ENCODE results near the gene EID3.

EID3 gene

DNA sequence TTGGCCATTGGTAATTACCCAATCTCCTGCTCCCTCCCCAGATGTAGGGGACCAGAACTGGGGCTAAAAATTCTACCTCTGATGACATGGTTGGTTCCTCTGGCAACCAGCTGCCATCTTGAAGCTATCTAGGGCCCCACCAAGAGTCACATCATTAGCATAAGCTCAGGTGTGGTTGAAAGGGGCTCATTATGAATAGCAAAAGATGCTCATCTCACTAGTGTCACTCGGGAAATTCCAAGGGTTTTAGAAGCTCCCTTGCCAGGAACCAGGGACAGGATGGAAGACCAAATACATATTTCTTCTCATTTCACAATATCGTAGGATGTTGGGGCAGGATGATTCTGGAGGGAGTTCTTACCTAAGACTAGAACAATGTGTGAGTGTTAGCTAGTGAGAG is 38.6 kb downstream of the EID3 start:
- no peak for DNase-seq

DNA sequence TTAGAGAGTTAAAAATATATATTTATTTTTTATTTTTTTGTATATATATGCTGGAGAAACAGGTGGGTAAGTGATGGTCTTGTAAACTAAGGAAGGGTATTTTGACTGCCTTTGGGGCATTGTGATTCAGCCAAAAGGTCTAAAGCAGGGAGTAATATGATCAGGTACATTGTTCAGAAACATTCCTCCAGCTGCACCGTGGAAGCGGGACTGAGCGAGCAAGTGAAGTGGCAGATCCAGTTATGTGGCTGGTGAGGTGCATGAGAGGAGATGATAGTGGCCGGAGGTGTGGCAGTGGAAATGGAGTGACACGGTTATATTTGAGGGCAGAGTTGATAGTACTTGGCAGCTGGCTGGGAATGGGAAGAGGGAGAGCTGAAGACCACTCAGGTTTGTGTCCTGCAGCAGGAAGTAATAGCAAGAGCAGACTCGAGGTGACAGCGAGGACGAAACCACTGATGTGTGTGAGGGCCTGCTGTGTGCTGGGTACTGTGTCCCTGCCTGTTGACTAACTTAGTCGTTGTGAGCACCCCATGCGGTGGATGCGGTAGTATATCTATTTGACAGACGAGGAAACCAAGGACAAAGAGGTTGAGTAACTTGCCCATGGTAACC is 39.2 kb downstream of the EID3 start:
- DNase-seq, result no peak

DNA sequence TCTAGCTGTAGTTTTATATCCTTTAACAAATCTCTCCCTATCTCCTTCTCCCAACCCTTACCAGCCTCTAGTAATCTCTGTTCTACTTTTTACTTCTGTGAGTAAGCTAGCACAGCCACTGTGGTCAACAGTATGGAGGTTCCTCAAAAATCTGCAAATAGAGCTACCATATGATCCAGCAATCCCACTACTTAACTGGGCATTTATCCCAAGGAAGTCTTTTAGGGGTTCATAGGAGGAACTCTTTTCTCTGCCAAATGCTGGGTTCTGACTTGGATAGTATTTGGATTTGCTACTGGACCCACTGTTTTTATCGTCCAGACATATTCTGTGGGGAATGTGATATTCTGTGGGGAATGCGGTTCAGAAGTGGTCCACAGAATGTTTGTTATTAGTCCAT is 41.1 kb downstream of the EID3 start:
- no peak for DNase-seq

DNA sequence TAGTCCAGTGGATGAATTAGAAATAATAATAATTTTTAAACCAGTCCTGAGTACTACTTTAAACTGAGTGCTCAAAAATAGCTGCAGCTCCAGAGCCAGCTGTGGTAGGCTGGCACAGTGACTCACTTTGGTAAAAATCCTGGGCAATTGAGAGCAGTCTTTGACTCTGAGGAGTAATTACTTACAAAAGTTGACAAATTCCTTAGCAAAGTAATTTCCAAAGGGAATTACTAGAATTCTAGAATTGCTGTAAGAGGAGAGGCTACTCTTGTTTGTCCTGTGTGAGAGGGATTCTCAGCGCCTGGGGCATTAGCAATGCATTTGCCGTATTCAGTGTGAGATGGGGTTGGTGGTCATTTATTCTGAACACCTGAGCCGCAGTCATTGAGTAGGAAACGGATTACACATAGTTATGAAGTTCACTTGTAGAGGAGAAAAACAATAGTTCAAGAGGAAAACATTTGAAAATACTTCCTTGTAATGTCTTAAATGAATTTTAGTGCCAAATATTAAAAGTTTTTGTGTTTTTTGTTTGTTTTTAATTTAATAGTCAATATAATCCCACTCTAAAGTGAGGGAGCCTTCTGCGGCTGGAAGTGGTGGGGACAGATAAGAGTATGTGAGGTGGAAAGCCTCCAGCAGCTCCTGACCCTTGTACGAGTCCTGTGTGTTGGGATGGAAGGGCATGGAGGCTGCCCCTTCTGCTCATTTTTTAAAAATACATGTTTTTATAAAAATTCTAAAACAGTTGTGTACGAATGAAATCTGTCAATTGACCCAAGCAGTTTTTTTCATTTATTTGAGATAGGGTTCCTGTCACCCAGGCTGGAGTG is 41.9 kb downstream of the EID3 start:
- DNase-seq, result no peak

DNA sequence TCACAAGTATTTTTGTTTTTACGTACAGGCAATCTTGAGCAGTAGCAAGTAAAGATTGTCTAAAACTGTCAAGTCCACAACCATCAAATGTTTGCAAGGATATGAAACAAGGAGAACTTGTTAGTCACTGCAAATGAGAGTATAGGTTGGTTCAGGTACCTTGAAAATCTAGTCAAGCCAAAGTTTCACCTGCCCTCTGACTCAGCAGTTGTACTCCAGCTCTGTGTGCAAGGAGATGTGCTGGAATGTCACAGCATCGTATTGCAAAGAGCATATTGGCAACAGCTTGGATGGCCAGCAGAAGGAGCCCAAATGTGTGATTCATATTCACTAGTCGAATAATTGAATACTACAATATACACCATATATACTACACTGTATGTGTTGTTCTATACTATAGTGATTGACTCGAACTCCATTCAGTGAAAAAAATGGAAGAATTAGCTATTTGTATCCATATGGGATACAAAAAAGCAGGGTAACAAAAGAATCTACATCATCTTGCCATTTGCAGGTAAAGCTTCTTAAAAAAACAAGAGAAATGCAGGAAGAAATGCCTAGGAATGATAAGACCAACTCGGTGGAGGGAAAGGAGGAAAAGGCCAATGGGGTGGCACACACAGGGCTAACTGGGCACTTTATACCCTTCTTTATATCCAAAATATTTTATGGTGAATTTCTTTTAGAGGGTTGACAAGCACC is 44.0 kb downstream of the EID3 start:
- no peak for DNase-seq

DNA sequence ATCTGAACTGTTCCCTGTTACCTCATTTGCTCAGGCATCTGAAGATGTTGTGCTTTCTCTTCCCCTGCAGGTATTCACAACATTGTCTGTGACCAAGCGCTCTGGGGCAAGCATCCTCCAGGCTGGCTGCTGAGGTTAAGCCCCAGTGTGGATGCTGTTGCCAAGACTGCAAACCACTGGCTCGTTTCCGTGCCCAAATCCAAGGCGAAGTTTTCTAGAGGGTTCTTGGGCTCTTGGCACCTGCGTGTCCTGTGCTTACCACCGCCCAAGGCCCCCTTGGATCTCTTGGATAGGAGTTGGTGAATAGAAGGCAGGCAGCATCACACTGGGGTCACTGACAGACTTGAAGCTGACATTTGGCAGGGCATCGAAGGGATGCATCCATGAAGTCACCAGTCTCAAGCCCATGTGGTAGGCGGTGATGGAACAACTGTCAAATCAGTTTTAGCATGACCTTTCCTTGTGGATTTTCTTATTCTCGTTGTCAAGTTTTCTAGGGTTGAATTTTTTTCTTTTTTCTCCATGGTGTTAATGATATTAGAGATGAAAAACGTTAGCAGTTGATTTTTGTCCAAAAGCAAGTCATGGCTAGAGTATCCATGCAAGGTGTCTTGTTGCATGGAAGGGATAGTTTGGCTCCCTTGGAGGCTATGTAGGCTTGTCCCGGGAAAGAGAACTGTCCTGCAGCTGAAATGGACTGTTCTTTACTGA is 44.9 kb downstream of the EID3 start:
- DNase-seq, result no peak

DNA sequence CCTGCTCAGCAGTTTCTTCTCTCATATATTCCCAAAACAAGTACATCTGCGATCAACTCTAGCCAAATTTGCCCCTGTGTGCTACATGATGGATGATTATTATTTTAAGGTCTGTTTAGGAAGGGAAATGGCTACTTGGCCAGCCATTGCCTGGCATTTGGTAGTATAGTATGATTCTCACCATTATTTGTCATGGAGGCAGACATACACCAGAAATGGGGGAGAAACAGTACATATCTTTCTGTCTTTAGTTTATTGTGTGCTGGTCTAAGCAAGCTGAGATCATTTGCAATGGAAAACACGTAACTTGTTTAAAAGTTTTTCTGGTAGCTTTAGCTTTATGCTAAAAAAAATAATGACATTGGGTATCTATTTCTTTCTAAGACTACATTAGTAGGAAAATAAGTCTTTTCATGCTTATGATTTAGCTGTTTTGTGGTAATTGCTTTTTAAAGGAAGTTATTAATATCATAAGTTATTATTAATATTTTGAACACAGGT is 45.5 kb downstream of the EID3 start:
- no peak for DNase-seq

DNA sequence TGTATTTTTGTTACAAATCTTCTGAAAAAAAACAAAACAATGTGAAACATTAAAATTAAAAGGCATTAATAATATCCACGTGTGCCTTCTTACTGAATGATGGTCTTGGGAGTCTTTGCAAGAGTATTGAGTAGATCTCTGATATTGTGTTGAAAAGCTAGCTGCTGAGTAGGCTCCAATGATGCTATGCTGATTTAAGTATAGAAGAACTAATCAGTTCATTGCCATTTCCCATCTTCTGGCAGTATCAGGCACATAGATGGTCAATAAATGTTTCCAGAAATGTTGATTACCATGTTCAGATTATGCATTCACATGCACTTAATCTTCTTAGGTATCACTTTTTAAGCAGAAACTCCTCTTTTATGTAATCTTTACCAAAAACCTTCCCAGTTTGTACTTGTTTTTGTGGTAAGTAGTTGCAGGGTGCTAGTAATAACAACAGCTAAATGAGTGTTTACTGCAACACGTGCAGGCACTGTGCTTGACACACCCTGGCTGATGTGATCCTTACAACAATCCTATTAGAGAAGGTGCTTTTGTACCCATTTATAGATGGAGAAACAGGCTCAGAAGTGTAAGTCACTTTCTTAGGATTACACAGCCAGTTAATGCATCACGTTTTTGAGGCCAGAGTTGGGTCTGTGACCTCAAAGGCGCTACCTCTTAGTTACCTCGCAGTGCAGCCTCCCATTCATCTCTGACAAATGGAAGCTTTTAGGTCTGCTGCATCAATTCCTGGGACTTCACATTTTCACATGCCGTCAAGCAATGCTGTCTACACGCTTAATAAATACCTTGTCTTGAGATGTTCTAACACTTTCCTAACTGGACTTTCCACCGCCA is 46.9 kb downstream of the EID3 start:
- no peak for DNase-seq

DNA sequence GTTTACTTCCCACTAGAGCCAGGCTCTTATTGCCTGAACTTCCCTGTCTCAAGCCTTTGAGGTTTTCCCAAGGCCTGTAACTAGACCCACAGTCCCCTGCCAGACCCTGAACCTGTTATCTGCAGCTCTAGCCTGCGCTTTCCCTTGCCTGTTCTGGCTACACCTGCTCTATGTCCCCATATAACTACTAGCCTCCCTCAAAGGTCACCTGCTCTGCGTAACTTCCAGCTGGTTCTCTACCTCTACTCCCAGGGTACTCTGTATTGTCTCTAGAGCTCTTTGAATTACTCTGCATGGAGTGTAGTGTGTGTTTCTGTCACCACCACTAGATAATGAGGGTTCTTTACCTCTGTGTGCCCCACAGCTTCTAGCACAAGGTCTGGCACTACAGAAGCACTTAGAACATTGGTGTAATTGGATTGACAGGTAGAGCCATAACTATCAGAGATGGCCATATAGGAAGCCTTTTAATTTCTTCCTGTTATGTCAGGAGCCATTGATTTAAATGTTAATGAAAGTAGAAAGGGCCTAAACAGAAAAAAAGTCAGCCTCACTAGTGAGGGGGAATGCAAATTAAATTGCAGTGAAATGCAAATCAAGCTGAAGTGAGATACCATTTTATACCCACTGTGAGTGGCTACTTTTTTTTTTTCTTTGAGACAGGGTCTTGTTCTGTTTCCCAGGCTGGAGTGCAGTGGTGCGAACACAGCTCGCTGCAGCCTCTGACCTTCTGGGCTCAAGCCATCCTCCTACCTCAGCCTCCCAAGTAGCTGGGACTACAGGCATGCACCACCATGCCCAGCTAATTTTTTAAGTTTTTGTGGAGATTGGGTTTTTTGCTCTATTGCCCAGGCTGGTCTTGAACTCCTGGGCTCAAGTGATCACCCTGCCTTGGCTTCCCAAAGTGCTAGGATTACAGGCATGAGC is 47.8 kb downstream of the EID3 start:
- no peak for DNase-seq

DNA sequence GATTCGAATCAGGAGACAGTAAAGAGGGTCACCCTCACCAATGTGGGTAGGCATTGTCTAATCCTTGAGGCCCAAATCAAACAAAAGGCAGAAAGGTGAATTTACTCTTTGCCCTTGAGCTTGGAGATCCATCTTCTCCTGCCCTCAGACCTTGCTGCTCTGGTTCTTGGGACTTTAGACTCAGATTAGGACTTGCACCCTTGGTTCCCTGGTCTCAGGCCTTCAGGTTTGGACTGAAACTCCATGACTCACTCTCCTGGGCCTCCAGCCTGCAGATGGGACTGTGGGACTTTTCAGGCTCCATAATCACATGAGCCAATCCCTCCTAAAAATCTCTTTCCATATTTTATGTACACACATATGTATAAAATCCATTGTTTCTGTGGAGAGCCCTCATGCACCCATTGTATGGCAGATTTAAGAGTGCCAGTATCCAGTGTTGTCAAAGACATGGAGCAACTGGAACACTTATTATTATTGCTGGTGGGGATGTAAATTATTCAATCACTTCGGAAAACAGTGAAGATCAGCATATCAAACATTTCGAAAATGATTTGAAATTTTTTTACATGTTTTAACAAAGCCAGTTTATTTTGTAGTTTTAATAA is 48.7 kb downstream of the EID3 start:
- no peak for DNase-seq

DNA sequence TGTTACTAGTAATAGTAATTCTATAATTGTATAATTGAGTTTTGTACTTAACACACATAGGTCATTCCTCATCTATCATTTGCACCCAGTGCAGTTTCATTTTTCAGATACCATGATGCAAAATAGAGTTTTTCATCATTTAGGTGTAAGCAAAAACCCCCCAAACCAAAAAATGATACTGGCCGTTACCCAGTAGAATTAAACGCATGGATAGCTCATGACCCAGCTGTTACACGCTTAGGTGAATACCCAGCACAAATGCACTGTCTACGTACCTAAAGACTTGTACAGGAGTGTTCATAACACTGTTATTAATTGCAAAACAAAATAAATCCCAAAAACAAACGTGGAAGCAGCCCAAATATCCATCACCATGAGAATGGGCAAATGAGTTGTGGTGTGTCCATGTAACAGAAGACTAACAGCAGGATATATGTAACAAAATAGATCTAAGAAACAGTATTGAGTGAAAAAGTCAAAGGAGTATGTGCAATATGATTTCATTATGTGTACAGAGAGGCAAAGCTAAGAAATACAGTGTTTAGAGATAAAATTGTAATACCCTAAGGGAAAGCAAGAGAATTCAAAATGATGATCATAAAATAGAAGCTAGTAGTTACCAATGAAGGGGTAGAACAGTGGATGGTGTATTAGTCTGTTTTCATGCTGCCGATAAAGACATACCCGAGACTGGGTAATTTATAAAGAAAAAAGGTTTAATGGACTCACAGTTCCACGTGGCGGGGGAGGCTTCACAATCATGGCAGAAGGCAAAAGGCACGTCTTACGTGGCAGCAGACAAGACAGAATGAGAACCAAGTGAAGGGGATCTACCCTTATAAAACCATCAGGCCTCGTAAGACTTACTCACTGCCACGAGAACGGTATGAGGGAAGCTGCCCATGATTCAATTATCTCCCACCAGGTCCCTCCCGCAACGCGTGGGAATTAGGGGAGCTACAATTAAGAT is 49.8 kb downstream of the EID3 start:
- DNase-seq, result no peak

DNA sequence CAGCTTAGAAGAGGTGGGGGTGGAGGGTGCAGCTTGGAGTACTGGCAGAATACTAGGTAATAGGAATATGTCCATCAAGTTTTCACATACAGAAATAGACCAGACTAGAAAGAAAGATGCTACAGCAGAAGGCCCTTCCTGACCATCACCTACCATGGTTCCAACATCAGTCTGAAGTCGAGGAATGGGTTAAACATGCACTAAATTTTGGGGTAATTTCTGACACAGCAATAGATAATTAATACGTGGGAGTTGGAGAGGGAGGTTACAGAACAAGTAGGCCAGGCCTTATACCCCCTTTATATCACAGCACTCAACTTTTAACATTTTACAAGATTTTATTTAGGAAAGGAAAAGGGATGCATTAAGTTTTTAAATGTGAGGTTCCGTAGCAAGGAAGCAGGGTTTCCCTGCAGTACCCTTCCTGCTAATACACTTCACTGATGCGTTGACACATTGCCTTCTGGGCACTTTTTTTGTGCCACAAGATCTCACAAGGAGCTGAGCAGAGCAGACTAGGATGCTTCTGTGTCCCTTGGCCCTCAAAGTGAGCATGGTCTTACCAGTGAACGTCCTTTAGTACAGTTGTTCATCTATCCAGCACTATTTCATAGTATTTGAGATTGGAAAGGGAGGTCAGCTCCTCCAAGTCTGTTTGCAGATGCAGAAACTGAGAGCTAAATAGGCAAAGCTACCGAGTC is 50.8 kb downstream of the EID3 start:
- no peak for DNase-seq
